Measurements from ENCODE around the gene LLGL1.

Gene LLGL1

DNA sequence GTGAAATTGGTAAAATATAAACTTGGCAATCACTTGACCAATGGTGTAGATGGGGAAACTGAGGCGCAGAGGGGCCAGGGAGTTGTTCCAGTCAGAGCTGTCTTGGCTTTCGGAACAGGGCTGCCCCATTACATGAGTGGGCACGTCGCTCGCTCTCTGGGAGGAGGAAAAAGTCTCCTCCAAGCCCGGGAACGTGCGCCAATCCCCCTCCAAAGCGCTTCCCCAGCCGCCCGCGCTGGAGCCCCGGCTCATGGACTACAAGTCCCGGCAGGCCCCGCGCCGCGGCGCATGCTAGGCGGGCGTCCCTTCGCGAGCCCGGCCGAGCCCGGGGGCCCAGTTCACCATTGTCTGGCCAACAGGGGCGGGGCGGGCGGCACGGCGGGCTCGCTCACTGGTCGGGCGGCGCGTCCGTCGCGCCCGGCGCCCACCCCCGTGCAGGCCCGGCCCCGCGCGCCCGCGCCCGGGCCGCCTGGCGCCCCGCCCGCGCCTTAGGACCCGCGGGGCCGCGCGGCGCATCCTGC, at the start of gene LLGL1:
Gene LLGL1 (plus strand): TSS at position 515 of the 521 bp plus-strand sequence. CDS start 48 bp downstream, outside the sequence.
- DNase-seq (ENCODE audit: low spot score), result peak; percentile 95

DNA sequence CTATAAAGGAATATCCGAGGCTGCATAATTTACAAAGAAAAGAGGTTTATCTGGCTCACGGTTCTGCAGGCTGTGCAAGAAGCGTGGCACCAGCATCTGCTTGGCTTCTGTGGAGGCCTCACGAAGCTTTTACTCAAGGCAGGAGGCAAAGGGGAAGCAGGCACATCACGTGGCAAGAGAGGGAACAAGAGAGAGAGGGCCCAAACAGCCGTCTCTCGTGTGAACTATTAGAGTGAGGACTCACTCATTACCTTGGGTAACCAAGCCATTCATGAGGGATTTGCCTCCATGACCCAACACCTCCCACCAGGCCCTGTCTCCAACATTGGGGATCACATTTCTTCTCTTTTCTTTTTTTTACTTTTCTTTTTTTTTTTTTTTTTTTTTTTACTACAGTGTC, 49.3 kb upstream of the LLGL1 start:
- no peak for DNase-seq (ENCODE audit: low spot score)

DNA sequence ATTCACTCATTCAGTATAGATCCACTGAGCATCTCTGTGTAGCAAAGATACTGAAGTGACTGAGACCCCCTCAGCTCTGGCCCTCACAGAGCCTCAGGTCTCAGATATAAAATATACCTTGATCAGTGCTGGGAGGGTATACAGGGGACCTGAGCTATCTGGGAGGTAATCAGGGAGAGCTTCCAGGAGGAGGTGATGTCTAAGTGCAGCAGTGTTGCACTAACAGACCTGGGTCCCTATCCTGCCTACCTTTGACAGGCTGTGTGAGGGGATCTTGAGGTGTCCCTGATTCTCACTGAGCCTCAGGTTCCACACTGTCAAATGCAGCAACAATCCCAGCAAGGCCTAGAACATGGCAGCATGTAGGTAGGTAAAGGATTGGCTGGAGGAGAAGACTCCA, 48.3 kb upstream of the LLGL1 start:
- DNase-seq (ENCODE audit: low spot score), result no peak

DNA sequence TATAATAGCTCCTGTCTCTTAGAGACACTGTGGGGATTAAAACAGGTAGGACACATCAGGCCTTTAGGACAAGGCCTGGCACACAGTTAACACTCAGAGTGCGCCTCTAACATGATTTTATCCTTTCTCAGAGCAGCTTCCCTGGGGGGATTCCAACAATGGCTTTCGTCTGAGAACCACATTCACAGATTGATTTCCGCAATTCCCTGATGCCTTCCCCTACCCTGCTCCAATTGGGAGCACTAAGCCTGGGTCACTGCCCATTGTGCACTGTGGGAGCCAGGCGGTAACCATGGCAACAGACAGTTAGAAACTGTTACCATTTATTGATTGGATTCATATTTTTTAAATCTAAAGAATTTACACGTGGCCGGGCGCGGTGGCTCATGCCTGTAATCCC, 47.7 kb upstream of the LLGL1 start:
- no peak for DNase-seq (ENCODE audit: low spot score)

DNA sequence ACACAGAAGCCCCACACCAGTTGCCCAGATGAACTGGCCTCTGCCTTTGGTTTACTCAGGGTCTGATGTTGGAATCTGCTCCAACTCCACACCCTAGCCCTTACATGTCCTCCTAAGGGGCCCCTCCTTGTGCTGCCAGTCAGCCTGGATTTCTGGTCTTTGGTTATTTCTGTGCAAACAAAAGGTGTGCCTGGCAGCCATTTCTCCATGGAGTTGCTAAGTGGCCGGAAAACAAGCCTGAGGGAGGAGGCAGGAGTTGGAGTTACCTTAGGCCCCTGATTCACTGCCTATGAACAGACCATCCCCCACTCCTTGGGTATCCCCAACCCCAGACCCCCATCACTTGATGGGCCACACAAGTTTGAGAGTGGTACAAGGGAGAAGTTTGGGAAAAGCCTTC, 46.2 kb upstream of the LLGL1 start:
- no peak for DNase-seq (ENCODE audit: low spot score)

GRCh38 chr17:18179804-18180203, 45.6 kb upstream of the LLGL1 start:
- DNase-seq (ENCODE audit: low spot score), result no peak

GRCh38 chr17:18181358-18181757, 44.1 kb upstream of the LLGL1 start:
- DNase-seq (ENCODE audit: low spot score), result no peak

GRCh38 chr17:18182110-18182977, 43.1 kb upstream of the LLGL1 start:
- DNase-seq (ENCODE audit: low spot score), result no peak

- DNase-seq (ENCODE audit: low spot score), result peak; percentile 68
These were observed 42.5 kb upstream of the LLGL1 start for GRCh38 chr17:18182978-18183333.

DNA sequence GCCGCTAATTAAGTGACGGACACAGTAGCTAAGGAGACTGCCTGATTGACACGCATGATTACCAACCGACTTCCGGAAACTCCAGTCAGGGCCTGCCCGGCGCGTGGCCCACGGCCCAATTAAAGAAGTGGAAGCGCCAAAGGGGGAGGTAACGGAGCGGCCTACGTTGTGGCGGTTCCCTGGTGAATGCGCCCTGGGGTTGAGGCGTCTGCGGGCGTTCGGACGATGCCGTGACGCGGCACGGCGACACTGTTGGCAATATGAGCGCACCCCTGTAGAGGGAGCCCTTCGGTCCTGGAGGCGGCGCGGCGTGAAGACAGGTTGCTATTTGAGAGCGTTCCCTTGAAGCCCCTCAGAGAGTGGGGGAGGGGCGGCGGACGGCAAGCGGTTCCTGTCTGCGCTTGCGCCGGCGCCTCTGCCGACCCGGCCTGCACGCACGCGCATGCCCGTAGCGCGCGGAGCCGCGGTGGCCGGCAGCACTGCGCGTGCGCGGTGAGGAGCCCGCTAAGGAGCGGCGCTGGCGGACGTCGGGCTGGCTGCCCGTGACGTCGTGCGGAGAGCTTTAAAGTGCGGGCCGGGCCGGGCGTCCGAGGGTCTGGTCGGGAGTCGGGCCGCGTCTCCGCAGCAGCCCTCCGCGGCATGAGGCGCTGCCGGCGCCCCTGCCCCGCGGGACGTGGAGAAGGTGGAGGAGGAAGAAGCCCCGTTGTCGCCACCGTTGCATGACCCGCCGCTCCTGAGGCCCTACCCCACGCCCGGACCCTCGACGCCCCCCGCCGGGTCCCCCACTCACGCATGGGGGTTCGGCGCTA, 41.9 kb upstream of the LLGL1 start, which contains the start of gene ALKBH5:
Gene ALKBH5 (plus strand): TSS at position 495 of the 809 bp plus-strand sequence. CDS start 416 bp downstream, outside the sequence.
- DNase-seq (ENCODE audit: low spot score), result peak; percentile 99

DNA sequence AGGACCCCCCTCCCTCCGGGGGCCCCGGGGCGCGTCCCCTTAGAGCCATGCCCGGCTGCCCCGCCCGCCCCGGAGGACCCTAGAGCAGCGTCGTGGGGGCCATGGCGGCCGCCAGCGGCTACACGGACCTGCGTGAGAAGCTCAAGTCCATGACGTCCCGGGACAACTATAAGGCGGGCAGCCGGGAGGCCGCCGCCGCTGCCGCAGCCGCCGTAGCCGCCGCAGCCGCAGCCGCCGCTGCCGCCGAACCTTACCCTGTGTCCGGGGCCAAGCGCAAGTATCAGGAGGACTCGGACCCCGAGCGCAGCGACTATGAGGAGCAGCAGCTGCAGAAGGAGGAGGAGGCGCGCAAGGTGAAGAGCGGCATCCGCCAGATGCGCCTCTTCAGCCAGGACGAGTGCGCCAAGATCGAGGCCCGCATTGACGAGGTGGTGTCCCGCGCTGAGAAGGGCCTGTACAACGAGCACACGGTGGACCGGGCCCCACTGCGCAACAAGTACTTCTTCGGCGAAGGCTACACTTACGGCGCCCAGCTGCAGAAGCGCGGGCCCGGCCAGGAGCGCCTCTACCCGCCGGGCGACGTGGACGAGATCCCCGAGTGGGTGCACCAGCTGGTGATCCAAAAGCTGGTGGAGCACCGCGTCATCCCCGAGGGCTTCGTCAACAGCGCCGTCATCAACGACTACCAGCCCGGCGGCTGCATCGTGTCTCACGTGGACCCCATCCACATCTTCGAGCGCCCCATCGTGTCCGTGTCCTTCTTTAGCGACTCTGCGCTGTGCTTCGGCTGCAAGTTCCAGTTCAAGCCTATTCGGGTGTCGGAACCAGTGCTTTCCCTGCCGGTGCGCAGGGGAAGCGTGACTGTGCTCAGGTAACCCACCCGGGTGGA, 41.0 kb upstream of the LLGL1 start:
- DNase-seq (ENCODE audit: low spot score), result no peak

GRCh38 chr17:18185391-18185790, 40.0 kb upstream of the LLGL1 start:
- no peak for DNase-seq (ENCODE audit: low spot score)

GRCh38 chr17:18185832-18186626, 39.4 kb upstream of the LLGL1 start:
- DNase-seq (ENCODE audit: low spot score), result no peak

DNA sequence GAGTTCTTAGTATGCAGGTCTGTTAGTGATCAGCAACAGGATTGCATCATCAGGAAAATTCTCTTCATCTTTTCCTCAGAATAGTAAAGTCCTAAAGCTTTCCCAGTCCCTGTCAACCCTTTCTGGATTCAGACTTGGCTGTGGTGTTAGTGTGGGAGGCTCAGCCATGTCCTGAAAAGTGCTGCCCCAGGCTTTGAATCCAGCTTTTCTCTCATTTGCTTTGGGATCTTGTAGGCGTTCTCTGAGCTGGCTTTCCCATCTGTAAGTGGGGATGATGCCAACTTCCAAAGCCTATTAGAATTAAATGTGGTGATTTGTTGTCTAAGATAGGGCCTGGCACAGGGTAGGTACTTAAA, 38.8 kb upstream of the LLGL1 start:
- DNase-seq (ENCODE audit: low spot score), result no peak

DNA sequence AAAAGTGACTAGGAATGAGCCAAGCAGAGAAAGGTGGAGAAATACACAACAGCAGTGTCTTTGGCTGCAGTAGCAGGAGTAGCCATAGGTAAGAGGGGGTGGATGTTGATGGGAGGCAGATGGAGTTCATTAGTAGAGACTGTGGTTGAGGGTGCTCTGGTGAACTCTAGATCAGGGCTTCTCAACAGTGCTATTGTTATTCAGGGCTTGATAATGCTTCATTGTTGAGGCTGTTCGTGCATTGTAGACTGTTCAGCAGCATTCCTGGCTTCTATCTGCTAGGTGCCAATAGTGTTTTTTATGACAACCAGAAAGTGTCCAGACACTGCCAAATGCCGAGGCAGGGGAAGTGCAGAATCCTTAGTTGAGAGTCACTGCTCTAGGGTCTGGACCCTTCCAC, 38.2 kb upstream of the LLGL1 start:
- DNase-seq (ENCODE audit: low spot score), result no peak

DNA sequence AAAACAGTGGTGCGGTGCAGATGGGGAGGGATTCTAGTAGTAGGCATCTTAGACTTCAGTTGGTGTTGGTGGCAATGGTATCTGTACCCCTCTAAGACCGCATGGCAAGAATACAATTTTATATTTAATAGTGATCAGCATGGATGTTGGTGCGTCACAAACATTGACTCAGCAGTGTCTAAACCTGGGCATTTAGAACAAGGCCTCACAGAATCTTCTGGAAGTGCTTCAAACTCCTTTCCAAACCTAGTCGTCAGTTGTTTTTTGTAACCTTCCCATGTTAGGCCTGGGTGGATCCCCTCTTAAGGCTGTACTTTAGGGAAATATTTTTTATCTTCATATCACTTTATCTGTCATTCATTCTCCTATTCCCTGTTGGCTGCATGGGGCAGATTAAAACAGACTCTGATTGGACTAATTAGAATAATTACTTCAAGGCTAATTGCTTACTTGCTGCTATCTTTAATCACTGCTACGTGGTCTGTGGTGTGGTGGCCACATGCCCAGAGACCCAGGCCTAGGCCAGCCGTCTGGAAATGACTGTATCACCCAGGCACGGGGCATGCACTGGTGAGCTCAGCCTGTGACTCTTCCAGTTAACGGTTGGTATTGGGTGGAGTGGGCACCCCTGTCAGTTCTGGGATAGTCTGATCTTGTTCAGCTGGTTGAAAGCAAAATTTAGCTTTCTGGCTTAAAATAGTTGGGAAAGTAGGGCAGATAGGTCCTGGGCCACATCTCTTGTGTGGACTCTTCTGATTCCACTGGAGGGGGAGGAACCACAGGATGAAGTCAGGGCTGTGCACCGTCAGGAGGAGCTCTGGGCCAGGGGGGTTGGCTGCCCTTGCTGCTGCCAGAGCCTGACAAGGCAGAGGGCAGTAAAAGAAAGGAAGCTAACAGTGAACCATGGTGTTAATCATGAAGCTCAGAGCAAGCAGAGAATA, 37.3 kb upstream of the LLGL1 start:
- DNase-seq (ENCODE audit: low spot score), result no peak

GRCh38 chr17:18190628-18191235, 34.7 kb upstream of the LLGL1 start:
- no peak for DNase-seq (ENCODE audit: low spot score)

DNA sequence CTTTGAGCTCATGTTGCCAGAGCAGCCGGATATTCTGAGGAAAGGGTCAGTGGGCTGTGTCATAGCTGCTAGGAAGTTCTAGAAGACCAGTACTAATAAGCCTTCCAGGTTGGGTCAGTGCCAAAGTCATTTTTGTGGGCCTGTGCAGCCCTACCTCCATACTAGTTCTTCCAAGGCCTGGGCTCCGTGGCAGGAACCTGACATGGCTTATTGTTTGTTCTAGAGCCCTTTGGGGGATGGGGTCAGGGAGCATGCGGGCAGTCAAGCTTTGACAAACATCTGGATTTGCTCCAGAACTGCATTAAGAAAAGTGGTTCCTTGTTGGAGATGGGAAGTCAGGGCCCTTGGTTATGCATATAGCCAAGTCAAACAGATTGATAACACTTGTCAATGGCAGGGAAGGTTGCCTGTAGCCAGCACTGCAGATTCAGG, 34.2 kb upstream of the LLGL1 start:
- DNase-seq (ENCODE audit: low spot score), result no peak

- no peak for DNase-seq (ENCODE audit: low spot score)
These were observed 33.5 kb upstream of the LLGL1 start for GRCh38 chr17:18191967-18192366.
